Measurements from ENCODE around the gene CWF19L2.

CWF19L2 gene

DNA sequence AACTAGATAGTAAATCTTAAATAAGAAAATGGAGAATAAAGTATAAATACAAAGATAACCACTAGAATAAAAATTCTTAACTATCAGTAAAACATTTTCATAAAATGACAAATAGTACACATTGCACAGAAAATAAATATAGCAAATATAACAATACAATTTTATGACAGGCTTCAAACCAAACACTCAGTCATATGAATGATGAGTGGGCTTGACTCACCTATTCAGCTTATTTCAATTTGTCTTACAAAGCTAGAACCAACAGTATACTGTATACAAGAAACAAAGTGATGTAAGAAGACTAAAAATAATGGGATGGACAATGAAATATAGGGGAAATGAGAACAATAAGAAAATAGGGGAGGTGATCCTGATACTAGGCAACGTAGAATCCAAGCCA is 141.2 kb downstream of the CWF19L2 start:
- no peak for DNase-seq (ENCODE audit: low read depth in 2 of 2, low spot score in 1 of 2)

DNA sequence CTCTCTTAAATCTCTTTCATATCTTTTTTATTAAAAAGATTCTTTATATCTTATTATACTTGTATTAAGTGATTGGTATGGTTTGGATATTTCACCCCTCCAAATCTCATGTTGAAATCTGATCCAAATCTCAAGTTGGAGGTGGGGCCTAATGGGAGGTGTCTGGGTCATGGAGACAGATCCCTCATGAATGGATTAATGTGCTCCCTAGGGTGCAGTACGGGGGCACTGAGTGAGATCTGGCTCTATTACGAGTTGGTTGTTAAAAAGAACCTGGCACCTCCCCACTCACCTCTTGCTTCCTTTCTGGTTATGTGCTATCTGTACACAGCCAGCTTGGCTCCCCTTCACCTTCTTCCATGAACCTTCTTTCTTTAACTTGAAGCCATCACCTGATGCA is 149.6 kb downstream of the CWF19L2 start:
- no peak for DNase-seq (ENCODE audit: low read depth in 2 of 2, low spot score in 1 of 2)

DNA sequence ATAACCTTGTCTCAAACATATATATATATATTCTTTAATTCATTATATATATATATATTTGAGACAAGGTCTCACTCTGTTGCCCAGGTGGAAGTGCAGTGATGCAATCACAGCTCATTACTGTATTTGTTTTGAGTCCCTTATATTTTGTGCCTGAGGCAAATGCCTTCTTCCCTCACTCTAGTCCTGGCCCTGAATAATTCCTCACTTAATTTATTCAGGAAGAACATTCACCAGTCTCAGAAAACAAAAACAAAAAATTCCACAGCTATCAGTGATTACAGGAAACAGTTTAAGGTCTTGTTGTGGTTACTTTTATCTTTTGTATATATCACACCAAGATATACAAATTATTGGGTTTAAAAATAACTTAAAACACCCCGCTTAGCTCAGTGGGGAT is 155.7 kb downstream of the CWF19L2 start:
- DNase-seq (ENCODE audit: low read depth in 2 of 2, low spot score in 1 of 2) = no peak

DNA sequence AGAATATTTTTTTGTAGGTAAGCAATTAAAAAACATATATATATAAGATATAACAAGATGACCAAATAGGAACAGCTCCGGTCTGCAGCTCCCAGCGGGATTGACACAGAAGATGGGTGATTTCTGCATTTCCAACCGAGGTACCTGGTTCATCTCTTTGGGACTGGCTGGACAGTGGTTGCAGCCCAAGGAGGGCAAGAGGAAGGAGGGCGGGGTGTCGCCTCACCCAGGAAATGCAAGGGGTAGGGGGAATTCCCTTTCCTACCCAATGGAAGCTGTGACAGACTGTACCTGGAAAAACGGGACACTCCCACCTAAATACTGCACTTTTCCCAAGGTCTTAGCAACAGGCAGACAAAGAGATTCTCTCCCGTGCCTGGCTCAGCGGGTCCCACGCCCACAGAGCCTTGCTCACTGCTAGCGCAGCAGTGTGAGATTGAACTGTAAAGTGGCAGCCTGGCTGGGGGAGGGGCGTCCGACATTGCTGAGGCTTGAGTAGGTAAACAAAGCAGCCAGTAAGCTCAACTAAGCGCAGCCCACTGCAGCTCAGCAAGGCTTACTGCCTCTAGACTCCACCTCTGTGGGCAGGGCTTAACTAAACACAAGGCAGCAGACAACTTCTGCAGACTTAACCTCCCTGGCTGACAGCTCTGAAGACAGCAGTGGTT is 163.8 kb downstream of the CWF19L2 start:
- no peak for DNase-seq (ENCODE audit: low read depth in 2 of 2, low spot score in 1 of 2)

DNA sequence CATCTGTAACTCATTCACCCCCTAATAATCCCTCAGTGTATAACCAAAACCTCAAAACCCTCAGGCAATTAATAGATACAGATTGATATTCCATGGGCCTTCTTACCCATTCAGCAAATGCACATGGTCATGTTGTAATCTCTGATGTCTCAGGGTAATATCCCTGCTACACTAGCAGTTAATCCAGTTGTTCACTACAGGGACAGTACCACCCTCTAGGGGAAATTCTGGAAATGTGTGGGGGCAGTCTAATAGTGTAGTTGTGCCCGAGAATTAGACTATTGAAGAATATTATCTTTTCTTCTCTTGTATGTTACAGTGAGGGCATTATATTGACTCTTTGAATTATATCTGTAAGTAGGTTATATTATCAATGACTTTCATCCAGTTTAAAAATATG is 175.4 kb downstream of the CWF19L2 start:
- DNase-seq (ENCODE audit: low read depth in 2 of 2, low spot score in 1 of 2) = no peak

Data from stimulated activated CD8-positive, alpha-beta memory T cell treated with anti-CD3 and anti-CD28 coated beads, Interleukin-4, amount 100 ng/mL, for 4 hours (primary cell).